Measurements from ENCODE around the gene NMT1.

Gene NMT1

DNA sequence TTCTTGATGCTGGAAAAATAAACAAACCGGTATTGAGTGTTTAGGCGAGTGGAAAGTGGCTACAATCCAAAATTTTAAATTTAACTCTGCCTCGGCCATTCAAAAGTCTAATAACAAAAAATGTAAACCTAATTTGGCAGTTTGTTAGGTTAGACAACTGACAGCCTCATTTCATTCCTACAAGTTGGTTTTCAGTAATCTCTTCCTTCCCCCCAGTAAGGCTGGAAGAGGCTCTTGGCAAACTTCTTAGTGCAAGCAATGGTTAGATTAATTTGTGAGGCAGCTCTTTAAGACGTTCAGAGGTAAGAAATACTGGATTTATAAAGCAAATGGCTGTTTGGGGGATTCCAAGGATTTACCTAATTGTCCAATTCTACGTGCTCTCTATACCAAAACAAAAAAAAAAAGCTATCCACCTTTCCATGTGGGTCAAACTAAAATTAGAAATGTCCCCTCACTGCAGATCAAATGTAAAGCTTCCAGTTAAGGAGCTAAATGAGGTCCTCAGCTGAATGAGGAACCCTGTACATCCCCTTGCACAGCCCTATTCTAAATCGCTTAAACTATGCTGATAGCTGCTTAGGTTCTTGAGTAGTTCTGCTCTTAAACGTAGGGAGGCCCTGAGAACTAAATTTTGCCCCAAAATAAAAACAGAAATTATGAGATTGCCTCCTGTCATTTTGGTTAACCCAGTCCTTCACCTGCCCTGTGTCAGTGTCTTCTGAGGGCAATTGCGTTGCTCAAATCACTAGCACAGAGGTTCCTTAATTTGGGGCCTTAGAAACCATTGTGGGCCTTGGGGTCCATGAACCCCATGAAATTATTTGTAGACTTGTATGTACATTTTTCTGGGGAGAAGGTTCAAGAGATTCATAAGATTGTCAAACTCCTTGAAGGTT, 90.0 kb downstream of the NMT1 start:
- no peak for DNase-seq (ENCODE audit: low spot score)

GRCh38 chr17:45155029-45155428, 93.9 kb downstream of the NMT1 start:
- no peak for DNase-seq (ENCODE audit: low spot score)

GRCh38 chr17:45155483-45155882, 94.4 kb downstream of the NMT1 start:
- no peak for DNase-seq (ENCODE audit: low spot score)

DNA sequence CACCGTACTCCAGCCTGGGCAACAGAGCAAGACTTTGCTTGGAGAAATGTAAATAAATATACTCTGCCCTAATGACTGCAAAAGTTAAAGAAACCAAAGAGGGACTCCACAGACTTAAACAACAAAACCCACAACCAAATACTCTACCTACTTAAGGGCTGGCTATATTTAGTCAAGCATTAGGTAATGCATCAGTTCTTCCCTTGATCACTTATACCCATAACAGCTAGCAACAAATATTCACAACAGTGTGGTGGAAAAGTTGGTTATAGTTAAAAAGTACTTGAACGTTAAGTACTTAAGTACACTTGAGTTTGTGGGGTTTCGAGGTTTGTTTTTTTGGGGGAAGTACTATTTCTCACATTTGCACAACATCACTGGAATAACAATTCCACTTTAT, 95.1 kb downstream of the NMT1 start:
- no peak for DNase-seq (ENCODE audit: low spot score)
